Vagina (tissue), 2 donors: ENCODE results near the gene LRIT3. TPM values are rescaled to one million over a fixed set of nuclear protein-coding genes. Genes with fewer than 3 reads are reported as not detected.

Source experiments
- DNase-seq, 2 donors: peaks; one replicate each; pipeline ENCODE4 v3.0.0-alpha.2; 2017; ENCODE audit errors: extremely low spot score in 2 of 2
- H3K27ac ChIP-seq: fragments of 200-600 bp; sonication (generic); one replicate; pipeline ENCODE4 v1.5.1; 2019
- H3K27me3 ChIP-seq: fragments of 200-600 bp; sonication (generic); one replicate; pipeline ENCODE4 v1.5.1; 2019
- H3K36me3 ChIP-seq, 2 donors: fragments of 200-600 bp; sonication (generic); one replicate each; pipeline ENCODE4 v1.5.1; 2017 to 2019
- H3K4me1 ChIP-seq: fragments of 200-600 bp; sonication (generic); one replicate; pipeline ENCODE4 v1.5.1; 2019
- H3K4me3 ChIP-seq, 2 donors: fragments of 200-600 bp; sonication (generic); 1 replicate in 1 of 2; 2 replicates in 1 of 2; pipeline ENCODE4 v1.5.1; 2016 to 2019
- H3K9me3 ChIP-seq: fragments of 200-600 bp; sonication (generic); one replicate; pipeline ENCODE4 v1.5.1; 2019
- CTCF ChIP-seq, 3 experiments: fragments of 450-650 bp in 2 of 3; fragments of 200-600 bp in 1 of 3; sonication (generic) in 1 of 3; IDR thresholded peaks; one replicate each; pipeline ENCODE4 v1.5.1; 2017 to 2019; ENCODE audit warnings: antibody characterized with exemption in 3 of 3, mild to moderate bottlenecking in 2 of 3, moderate library complexity in 2 of 3
- POLR2A ChIP-seq, 2 donors: fragments of 450-650 bp; IDR thresholded peaks; one replicate each; pipeline ENCODE4 v1.6.1; 2017; ENCODE audit warnings: antibody characterized with exemption in 2 of 2, mild to moderate bottlenecking in 2 of 2, moderate library complexity in 2 of 2
- POLR2AphosphoS5 ChIP-seq, 2 donors: sonication (generic); formaldehyde crosslinking; IDR thresholded peaks; one replicate each; pipeline ENCODE4 v1.9.0; 2017; ENCODE audit warnings: antibody characterized with exemption in 2 of 2, mild to moderate bottlenecking in 2 of 2, low read depth in 1 of 2; ENCODE audit not compliant: insufficient read depth in 1 of 2
- intact Hi-C: fragments of 100-400 bp; cut with DNase I; formaldehyde crosslinking; loops from one replicate; pipeline ENCODE4 v1.15.1; 2023
- total RNA-seq: library from RNA; depleted of rRNA; stranded (reverse); fragments of >200 nt; gene quantifications from one replicate; pipeline ENCODE4 v1.2.3, GENCODE V29; 2016

The LRIT3 gene
- total RNA-seq, 1 donor from 2014 or later: not detected

GRCh38 chr4:109816082-109816442, 31.8 kb upstream of the LRIT3 start:
- peak overlapping the region; percentile 65 to 86 for H3K4me3 ChIP-seq
- no peak for DNase-seq
- intact Hi-C loops: loop anchor here (10.0 kb wide), 1 partner anchor 391 kb away; no protein-coding TSS in a partner anchor
- no peaks in the 10 kb centered on the region for H3K9me3 ChIP-seq
- no peaks in the 10 kb centered on the region for H3K27me3 ChIP-seq
- TF ChIP-seq POLR2AphosphoS5 (IDR thresholded peaks at IDR 0.05; ENCODE audit: insufficient read depth in 1 of 2, low read depth in 1 of 2) (no peak), POLR2A (IDR thresholded peaks at IDR 0.05) (no peak), CTCF (IDR thresholded peaks at IDR 0.05) (no peak)
- H3K4me1 ChIP-seq: peaks cover 27% of the 10 kb centered on the region
- peaks cover 0 to 18% of the 10 kb centered on the region in 2 donors for H3K36me3 ChIP-seq
- H3K27ac ChIP-seq: peak overlapping the region; percentile 86

GRCh38 chr4:109816894-109817293, 31.0 kb upstream of the LRIT3 start:
- Histone ChIP-seq H3K4me3 (no peak overlapping the region), H3K4me1 (peaks cover 29% of the 10 kb centered on the region), H3K36me3 (peaks cover 0 to 18% of the 10 kb centered on the region in 2 donors), H3K9me3 (no peaks in the 10 kb centered on the region), H3K27me3 (no peaks in the 10 kb centered on the region), H3K27ac (no peak overlapping the region)
- no peak for DNase-seq
- TF ChIP-seq POLR2A (IDR thresholded peaks at IDR 0.05): no peak
- intact Hi-C loops: loop anchor here (10.0 kb wide), 1 partner anchor 392 kb away; no protein-coding TSS in a partner anchor

GRCh38 chr4:109818268-109818667, 29.6 kb upstream of the LRIT3 start:
- intact Hi-C loops: loop anchor here (10.0 kb wide), 1 partner anchor 393 kb away; no protein-coding TSS in a partner anchor
- no peak overlapping the region for H3K27ac ChIP-seq
- no peak overlapping the region for H3K4me3 ChIP-seq
- TF ChIP-seq POLR2AphosphoS5 (IDR thresholded peaks at IDR 0.05; ENCODE audit: insufficient read depth in 1 of 2, low read depth in 1 of 2): no peak
- no peak for TF ChIP-seq POLR2A (IDR thresholded peaks at IDR 0.05)
- no peak for TF ChIP-seq CTCF (IDR thresholded peaks at IDR 0.05)
- H3K9me3 ChIP-seq: no peaks in the 10 kb centered on the region
- H3K36me3 ChIP-seq: peaks cover 0 to 25% of the 10 kb centered on the region in 2 donors
- no peak for DNase-seq
- no peaks in the 10 kb centered on the region for H3K27me3 ChIP-seq
- H3K4me1 ChIP-seq: peaks cover 29% of the 10 kb centered on the region

GRCh38 chr4:109820563-109820962, 27.3 kb upstream of the LRIT3 start:
- Histone ChIP-seq H3K9me3 (no peaks in the 10 kb centered on the region), H3K36me3 (peaks cover 0 to 35% of the 10 kb centered on the region in 2 donors), H3K27ac (no peak overlapping the region), H3K4me3 (no peak overlapping the region), H3K27me3 (no peaks in the 10 kb centered on the region), H3K4me1 (peaks cover 21% of the 10 kb centered on the region)
- TF ChIP-seq POLR2A (IDR thresholded peaks at IDR 0.05): no peak
- intact Hi-C loops: no loop called here
- no peak for DNase-seq

GRCh38 chr4:109821185-109821584, 26.7 kb upstream of the LRIT3 start:
- H3K27ac ChIP-seq: no peak overlapping the region
- peaks cover 17% of the 10 kb centered on the region for H3K4me1 ChIP-seq
- TF ChIP-seq CTCF (IDR thresholded peaks at IDR 0.05) (no peak), POLR2A (IDR thresholded peaks at IDR 0.05) (no peak), POLR2AphosphoS5 (IDR thresholded peaks at IDR 0.05; ENCODE audit: insufficient read depth in 1 of 2, low read depth in 1 of 2) (no peak)
- peaks cover 0 to 35% of the 10 kb centered on the region in 2 donors for H3K36me3 ChIP-seq
- H3K27me3 ChIP-seq: no peaks in the 10 kb centered on the region
- DNase-seq: no peak
- intact Hi-C loops: no loop called here
- no peak overlapping the region for H3K4me3 ChIP-seq
- H3K9me3 ChIP-seq: no peaks in the 10 kb centered on the region

- H3K27ac ChIP-seq: no peak overlapping the region
- no peak for DNase-seq
- H3K9me3 ChIP-seq: no peaks in the 10 kb centered on the region
- H3K4me1 ChIP-seq: no peaks in the 10 kb centered on the region
- peaks cover 0 to 17% of the 10 kb centered on the region in 2 donors for H3K36me3 ChIP-seq
- peak in 2 of 3 experiments; percentile 23 to 33 for TF ChIP-seq CTCF (IDR thresholded peaks at IDR 0.05)
- no peak for TF ChIP-seq POLR2A (IDR thresholded peaks at IDR 0.05)
- no peak overlapping the region for H3K4me3 ChIP-seq
- intact Hi-C loops: no loop called here
- H3K27me3 ChIP-seq: no peaks in the 10 kb centered on the region
These were observed 21.2 kb upstream of the LRIT3 start for GRCh38 chr4:109826719-109827118.
